ENCODE data around the gene ASTN2. TPM values are rescaled to one million over a fixed set of nuclear protein-coding genes. Genes with fewer than 3 reads are reported as not detected.

Gene ASTN2
- total RNA-seq, 2 experiments from 2014 or later, result 1.7 to 4.2 TPM

Small RNAs within 50 kb of the gene (small RNA-seq; reads per million reads assigned to genes)
- not detected for gene SNORA70C
